Glutamatergic neuron (in vitro differentiated cells): ENCODE results near the gene TNRC6A. TPM values are rescaled to one million over a fixed set of nuclear protein-coding genes. Genes with fewer than 3 reads are reported as not detected.

Experiments
- DNase-seq: peaks from one replicate; pipeline ENCODE4 v3.0.0; 2022
- H3K27ac Mint-ChIP-seq: one replicate; pipeline ENCODE4 v1.8.0; 2020; ENCODE audit warnings: mild to moderate bottlenecking, mixed read lengths, inconsistent platforms; ENCODE audit not compliant: unreplicated experiment
- H3K27me3 Mint-ChIP-seq: one replicate; pipeline ENCODE4 v1.8.0; 2020; ENCODE audit warnings: mild to moderate bottlenecking, moderate library complexity, mixed read lengths, inconsistent platforms; ENCODE audit not compliant: unreplicated experiment
- H3K36me3 Mint-ChIP-seq: one replicate; pipeline ENCODE4 v1.8.0; 2020; ENCODE audit warnings: mild to moderate bottlenecking, mixed read lengths, inconsistent platforms; ENCODE audit not compliant: unreplicated experiment
- H3K4me1 Mint-ChIP-seq: one replicate; pipeline ENCODE4 v1.8.0; 2020; ENCODE audit warnings: mild to moderate bottlenecking, low read depth, mixed read lengths, inconsistent platforms; ENCODE audit not compliant: unreplicated experiment
- H3K4me3 Mint-ChIP-seq: one replicate; pipeline ENCODE4 v1.8.0; 2020; ENCODE audit warnings: mild to moderate bottlenecking, mixed read lengths, inconsistent platforms; ENCODE audit not compliant: unreplicated experiment
- H3K9me3 Mint-ChIP-seq: one replicate; pipeline ENCODE4 v1.8.0; 2020; ENCODE audit warnings: mild to moderate bottlenecking, moderate library complexity, mixed read lengths, inconsistent platforms; ENCODE audit not compliant: unreplicated experiment
- CTCF ChIP-seq: fragments of 200-600 bp; sonication (generic); IDR thresholded peaks from one replicate; pipeline ENCODE4 v1.5.0; 2021; ENCODE audit not compliant: partially characterized antibody, unreplicated experiment
- long read RNA-seq: library from polyadenylated mRNA; unstranded; transcript quantifications from one replicate; pipeline ENCODE4 v2.0.0, GENCODE V29; 2020; ENCODE audit not compliant: unreplicated experiment
- total RNA-seq: library from RNA; stranded (reverse); fragmentation: NEBNext Ultra II Directional; extraction: Animal tissue kit (Norgen Biotek cat#: 25700); gene quantifications from one replicate; pipeline ENCODE4 v1.2.1, GENCODE V29; 2021; ENCODE audit not compliant: unreplicated experiment

The TNRC6A gene
- 91.6 TPM for total RNA-seq
- long read RNA-seq, partial matches to known transcripts, result 4 of 5 reads
- long read RNA-seq, other reads (novel, unspliced or antisense), result 1 of 5 reads

- TF ChIP-seq CTCF, result no peak
- H3K27me3 Mint-ChIP-seq, result peaks cover 6% of the 10 kb centered on the region
These were observed at the start of gene TNRC6A for GRCh38 chr16:24729243-24729950. TNRC6A (plus strand) TSS chr16:24729651; CDS start chr16:24729842, 191 bp downstream.

GRCh38 chr16:24681793-24682192, 47.7 kb upstream of the TNRC6A start:
- Mint-ChIP-seq H3K4me1 (peaks cover 2% of the 10 kb centered on the region), H3K9me3 (peaks cover 2% of the 10 kb centered on the region), H3K36me3 (no peaks in the 10 kb centered on the region), H3K27ac (no peak overlapping the region), H3K4me3 (no peak overlapping the region), H3K27me3 (peaks cover 2% of the 10 kb centered on the region)
- no peak for DNase-seq
- TF ChIP-seq CTCF, result no peak

More at GRCh38 chr16:24729243-24729950, at the start of gene TNRC6A:
- Mint-ChIP-seq H3K4me1 (peaks cover 15% of the 10 kb centered on the region), H3K36me3 (no peaks in the 10 kb centered on the region), H3K4me3 (peak within 1 kb of the TSS; percentile 95), H3K27ac (peak within 1 kb of the TSS; percentile 98), H3K9me3 (peaks cover 4% of the 10 kb centered on the region)
- DNase-seq, result peak; percentile 89

GRCh38 chr16:24683250-24683649, 46.2 kb upstream of the TNRC6A start:
- TF ChIP-seq CTCF, result no peak
- Mint-ChIP-seq H3K4me1 (peaks cover 2% of the 10 kb centered on the region), H3K4me3 (no peak overlapping the region), H3K27ac (no peak overlapping the region), H3K9me3 (peaks cover 2% of the 10 kb centered on the region), H3K36me3 (no peaks in the 10 kb centered on the region), H3K27me3 (peaks cover 2% of the 10 kb centered on the region)
- no peak for DNase-seq

- no peak overlapping the region for H3K27ac Mint-ChIP-seq
- no peak for TF ChIP-seq CTCF
- H3K9me3 Mint-ChIP-seq, result peaks cover 2% of the 10 kb centered on the region
- H3K4me3 Mint-ChIP-seq, result no peak overlapping the region
- no peaks in the 10 kb centered on the region for H3K36me3 Mint-ChIP-seq
- H3K4me1 Mint-ChIP-seq, result peaks cover 2% of the 10 kb centered on the region
- DNase-seq, result no peak
- peaks cover 2% of the 10 kb centered on the region for H3K27me3 Mint-ChIP-seq
These were observed 45.5 kb upstream of the TNRC6A start for GRCh38 chr16:24683847-24684493.
